WTC11 (cell line): ENCODE results near the gene LTBR. TPM values are rescaled to one million over a fixed set of nuclear protein-coding genes. Genes with fewer than 3 reads are reported as not detected.

Experiments used
- ATAC-seq: fragments of 200-7000 bp; cut with Tn5 transposase; 2 replicates; pipeline ENCODE4 v1.10.0; 2021; ENCODE audit warnings: mild to moderate bottlenecking, moderate library complexity
- CTCF ChIA-PET: fragments of 300-600 bp; sonication (Branson Sonifier 250); formaldehyde crosslinking; loops from one replicate; lab custom pipeline; 2021; ENCODE audit warnings: antibody characterized with exemption; lab: Charles Lee
- POLR2A ChIA-PET: fragments of 350-600 bp; sonication (Branson Sonifier 250); formaldehyde crosslinking; loops from one replicate; lab custom pipeline; 2021; ENCODE audit warnings: antibody characterized with exemption; lab: Charles Lee
- DNase-seq: peaks from one replicate; pipeline ENCODE4 v3.0.0; 2021; ENCODE audit warnings: low spot score
- H3K27ac Mint-ChIP-seq: 2 replicates; pipeline ENCODE4 v1.8.0; 2021; ENCODE audit warnings: mixed read lengths
- H3K27me3 Mint-ChIP-seq: 2 replicates; pipeline ENCODE4 v1.8.0; 2021; ENCODE audit warnings: low read depth, mild to moderate bottlenecking, moderate library complexity, mixed read lengths
- H3K36me3 Mint-ChIP-seq: 2 replicates; pipeline ENCODE4 v1.8.0; 2021; ENCODE audit warnings: mixed read lengths
- H3K4me1 Mint-ChIP-seq: 2 replicates; pipeline ENCODE4 v1.8.0; 2022; ENCODE audit warnings: mixed read lengths
- H3K4me3 Mint-ChIP-seq: 2 replicates; pipeline ENCODE4 v1.8.0; 2021; ENCODE audit warnings: mild to moderate bottlenecking, moderate library complexity, mixed read lengths
- H3K9me3 Mint-ChIP-seq: 2 replicates; pipeline ENCODE4 v1.8.0; 2021; ENCODE audit warnings: mixed read lengths
- CREB1 ChIP-seq: sonication (generic); formaldehyde crosslinking; IDR thresholded peaks from 2 replicates; pipeline ENCODE4 v1.8.0; 2023; ENCODE audit warnings: mild to moderate bottlenecking, missing genetic modification reagents
- CREM ChIP-seq: sonication (generic); formaldehyde crosslinking; IDR thresholded peaks from 2 replicates; pipeline ENCODE4 v1.8.1; 2022; ENCODE audit warnings: mild to moderate bottlenecking, missing genetic modification reagents, moderate library complexity
- EMX1 ChIP-seq: fragments of 250-450 bp; sonication (Bioruptor Pico); IDR thresholded peaks from 2 replicates; pipeline ENCODE4 v1.8.0; 2021; ENCODE audit warnings: mild to moderate bottlenecking
- ERG ChIP-seq: fragments of 250-450 bp; sonication (Bioruptor Pico); IDR thresholded peaks from 2 replicates; pipeline ENCODE4 v1.8.0; 2021; ENCODE audit warnings: mild to moderate bottlenecking
- FOXJ3 ChIP-seq: sonication (generic); formaldehyde crosslinking; IDR thresholded peaks from 2 replicates; pipeline ENCODE4 v1.9.0; 2021; ENCODE audit warnings: missing genetic modification reagents, mild to moderate bottlenecking, borderline replicate concordance
- GRHL2 ChIP-seq: fragments of 250-450 bp; sonication (Bioruptor Pico); IDR thresholded peaks from 2 replicates; pipeline ENCODE4 v1.8.0; 2022; ENCODE audit warnings: mild to moderate bottlenecking, moderate library complexity; ENCODE audit not compliant: insufficient replicate concordance, severe bottlenecking
- JAZF1 ChIP-seq: fragments of 250-450 bp; sonication (Bioruptor Pico); IDR thresholded peaks from 2 replicates; pipeline ENCODE4 v1.9.0; 2021; ENCODE audit warnings: moderate library complexity, mild to moderate bottlenecking, inconsistent platforms
- KAT7 ChIP-seq: sonication (generic); formaldehyde crosslinking; IDR thresholded peaks from 2 replicates; pipeline ENCODE4 v1.8.1; 2023; ENCODE audit warnings: missing genetic modification reagents, mild to moderate bottlenecking, borderline replicate concordance
- MXD4 ChIP-seq: fragments of 250-450 bp; sonication (Bioruptor Pico); IDR thresholded peaks from 2 replicates; pipeline ENCODE4 v1.8.0; 2021; ENCODE audit warnings: mild to moderate bottlenecking, moderate library complexity, borderline replicate concordance
- NR3C1 ChIP-seq: sonication (generic); formaldehyde crosslinking; conservative IDR thresholded peaks from 2 replicates; pipeline ENCODE4 v1.8.1; 2023; ENCODE audit warnings: low read depth, mild to moderate bottlenecking, missing genetic modification reagents
- PREB ChIP-seq: sonication (generic); formaldehyde crosslinking; IDR thresholded peaks from 2 replicates; pipeline ENCODE4 v1.8.1; 2022; ENCODE audit warnings: mild to moderate bottlenecking, missing genetic modification reagents, moderate library complexity, borderline replicate concordance
- TEAD1 ChIP-seq: sonication (generic); formaldehyde crosslinking; IDR thresholded peaks from 2 replicates; pipeline ENCODE4 v1.8.0; 2022; ENCODE audit warnings: mild to moderate bottlenecking, missing genetic modification reagents
- USF1 ChIP-seq: sonication (generic); formaldehyde crosslinking; IDR thresholded peaks from 2 replicates; pipeline ENCODE4 v1.8.0; 2022; ENCODE audit warnings: mild to moderate bottlenecking, missing genetic modification reagents
- ZNF416 ChIP-seq: fragments of 250-450 bp; sonication (Bioruptor Pico); IDR thresholded peaks from 2 replicates; pipeline ENCODE4 v1.9.0; 2021; ENCODE audit warnings: mild to moderate bottlenecking, inconsistent platforms
- total RNA-seq: library from RNA; stranded (reverse); gene quantifications from 3 replicates; pipeline ENCODE4 v1.2.3, GENCODE V29; 2021
- TF ChIP-seq, protein P1 (sequence below): fragments of 250-450 bp; sonication (Bioruptor Pico); IDR thresholded peaks from 2 replicates; pipeline ENCODE4 v1.9.0; 2021; ENCODE audit warnings: mild to moderate bottlenecking
- TF ChIP-seq, protein P2 (sequence below): sonication (generic); formaldehyde crosslinking; IDR thresholded peaks from 2 replicates; pipeline ENCODE4 v1.8.0; 2023; ENCODE audit warnings: missing genetic modification reagents
- TF ChIP-seq, protein P3 (sequence below): sonication (generic); formaldehyde crosslinking; IDR thresholded peaks from 2 replicates; pipeline ENCODE4 v1.8.1; 2023; ENCODE audit warnings: mild to moderate bottlenecking, missing genetic modification reagents
- TF ChIP-seq, protein P4 (sequence below): sonication (generic); formaldehyde crosslinking; IDR thresholded peaks from 2 replicates; pipeline ENCODE4 v1.8.1; 2023; ENCODE audit warnings: mild to moderate bottlenecking, missing genetic modification reagents, moderate library complexity

LTBR gene
- total RNA-seq, 1 experiment from 2014 or later = 4.0 TPM

DNA sequence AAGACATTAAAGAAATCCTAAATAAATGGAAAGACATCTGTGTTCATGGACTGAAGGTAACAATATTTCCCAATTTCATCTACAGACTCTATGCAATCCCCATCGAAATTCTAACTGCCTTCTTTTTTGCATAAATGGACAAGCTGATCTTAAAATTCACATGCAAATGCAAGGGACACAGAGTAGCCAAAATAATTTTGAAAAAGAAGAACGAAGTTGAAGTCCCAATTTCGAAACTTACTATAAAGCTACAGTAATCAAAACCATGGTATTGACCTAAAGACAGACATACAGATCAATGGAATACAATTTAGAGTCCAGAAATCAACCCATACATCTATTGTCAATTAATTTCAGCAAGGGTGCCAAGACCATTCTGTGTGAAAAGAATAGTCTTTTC lies 44.4 kb downstream of the LTBR start:
- Mint-ChIP-seq H3K4me3 (no peak overlapping the region), H3K27me3 (no peaks in the 10 kb centered on the region; the same call in none of the 2 replicates), H3K36me3 (no peaks in the 10 kb centered on the region), H3K27ac (no peak overlapping the region), H3K4me1 (peaks cover 19% of the 10 kb centered on the region), H3K9me3 (no peaks in the 10 kb centered on the region)
- POLR2A ChIA-PET = no interaction called here
- ATAC-seq (no peak), DNase-seq (no peak)
- CTCF ChIA-PET = interaction anchor here (7.1 kb wide), 1 partner anchor 37 kb away, joined by 77 read pairs; no protein-coding TSS in a partner anchor
- TF ChIP-seq USF1 (no peak), JAZF1 (CRISPR knock-in tag) (no peak), MXD4 (CRISPR knock-in tag) (no peak), CREB1 (no peak), ZNF416 (CRISPR knock-in tag) (no peak), NR3C1 (CRISPR knock-in tag) (no peak), TEAD1 (no peak), FOXJ3 (CRISPR knock-in tag) (no peak), EMX1 (CRISPR knock-in tag) (no peak), ERG (CRISPR knock-in tag) (no peak), KAT7 (no peak), PREB (no peak)
- TF ChIP-seq, protein P1, sequence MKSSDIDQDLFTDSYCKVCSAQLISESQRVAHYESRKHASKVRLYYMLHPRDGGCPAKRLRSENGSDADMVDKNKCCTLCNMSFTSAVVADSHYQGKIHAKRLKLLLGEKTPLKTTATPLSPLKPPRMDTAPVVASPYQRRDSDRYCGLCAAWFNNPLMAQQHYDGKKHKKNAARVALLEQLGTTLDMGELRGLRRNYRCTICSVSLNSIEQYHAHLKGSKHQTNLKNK = no peak
- TF ChIP-seq, protein P2, sequence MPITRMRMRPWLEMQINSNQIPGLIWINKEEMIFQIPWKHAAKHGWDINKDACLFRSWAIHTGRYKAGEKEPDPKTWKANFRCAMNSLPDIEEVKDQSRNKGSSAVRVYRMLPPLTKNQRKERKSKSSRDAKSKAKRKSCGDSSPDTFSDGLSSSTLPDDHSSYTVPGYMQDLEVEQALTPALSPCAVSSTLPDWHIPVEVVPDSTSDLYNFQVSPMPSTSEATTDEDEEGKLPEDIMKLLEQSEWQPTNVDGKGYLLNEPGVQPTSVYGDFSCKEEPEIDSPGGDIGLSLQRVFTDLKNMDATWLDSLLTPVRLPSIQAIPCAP (CRISPR knock-in tag) = no peak
- TF ChIP-seq, protein P3, sequence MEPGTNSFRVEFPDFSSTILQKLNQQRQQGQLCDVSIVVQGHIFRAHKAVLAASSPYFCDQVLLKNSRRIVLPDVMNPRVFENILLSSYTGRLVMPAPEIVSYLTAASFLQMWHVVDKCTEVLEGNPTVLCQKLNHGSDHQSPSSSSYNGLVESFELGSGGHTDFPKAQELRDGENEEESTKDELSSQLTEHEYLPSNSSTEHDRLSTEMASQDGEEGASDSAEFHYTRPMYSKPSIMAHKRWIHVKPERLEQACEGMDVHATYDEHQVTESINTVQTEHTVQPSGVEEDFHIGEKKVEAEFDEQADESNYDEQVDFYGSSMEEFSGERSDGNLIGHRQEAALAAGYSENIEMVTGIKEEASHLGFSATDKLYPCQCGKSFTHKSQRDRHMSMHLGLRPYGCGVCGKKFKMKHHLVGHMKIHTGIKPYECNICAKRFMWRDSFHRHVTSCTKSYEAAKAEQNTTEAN = no peak

GRCh38 chr12:6430124-6430989 lies 46.4 kb downstream of the LTBR start:
- Mint-ChIP-seq H3K36me3 (no peaks in the 10 kb centered on the region), H3K4me3 (no peak overlapping the region), H3K4me1 (peaks cover 30% of the 10 kb centered on the region), H3K9me3 (no peaks in the 10 kb centered on the region), H3K27me3 (no peaks in the 10 kb centered on the region; the same call in 1 of the 2 replicates), H3K27ac (peak overlapping the region; percentile 25)
- ChIA-PET CTCF (no interaction called here), POLR2A (no interaction called here)
- ATAC-seq (no peak), DNase-seq (no peak)
- TF ChIP-seq USF1 = no peak
- no peak for TF ChIP-seq CREM (CRISPR knock-in tag)
- TF ChIP-seq, protein P4, sequence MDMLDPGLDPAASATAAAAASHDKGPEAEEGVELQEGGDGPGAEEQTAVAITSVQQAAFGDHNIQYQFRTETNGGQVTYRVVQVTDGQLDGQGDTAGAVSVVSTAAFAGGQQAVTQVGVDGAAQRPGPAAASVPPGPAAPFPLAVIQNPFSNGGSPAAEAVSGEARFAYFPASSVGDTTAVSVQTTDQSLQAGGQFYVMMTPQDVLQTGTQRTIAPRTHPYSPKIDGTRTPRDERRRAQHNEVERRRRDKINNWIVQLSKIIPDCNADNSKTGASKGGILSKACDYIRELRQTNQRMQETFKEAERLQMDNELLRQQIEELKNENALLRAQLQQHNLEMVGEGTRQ = no peak
- no peak for TF ChIP-seq GRHL2
